K562 treated with DMSO at 1 percent for 12 hours (cell line): ENCODE data around the gene MINAR1. TPM values are rescaled to one million over a fixed set of nuclear protein-coding genes. Genes with fewer than 3 reads are reported as not detected.

Source experiments
- total RNA-seq: library from RNA; unstranded; fragments of 300-600 nt; gene quantifications from 2 replicates; pipeline ENCODE4 v1.2.3, GENCODE V29; 2022; ENCODE audit not compliant: insufficient read depth

The MINAR1 gene, protein sequence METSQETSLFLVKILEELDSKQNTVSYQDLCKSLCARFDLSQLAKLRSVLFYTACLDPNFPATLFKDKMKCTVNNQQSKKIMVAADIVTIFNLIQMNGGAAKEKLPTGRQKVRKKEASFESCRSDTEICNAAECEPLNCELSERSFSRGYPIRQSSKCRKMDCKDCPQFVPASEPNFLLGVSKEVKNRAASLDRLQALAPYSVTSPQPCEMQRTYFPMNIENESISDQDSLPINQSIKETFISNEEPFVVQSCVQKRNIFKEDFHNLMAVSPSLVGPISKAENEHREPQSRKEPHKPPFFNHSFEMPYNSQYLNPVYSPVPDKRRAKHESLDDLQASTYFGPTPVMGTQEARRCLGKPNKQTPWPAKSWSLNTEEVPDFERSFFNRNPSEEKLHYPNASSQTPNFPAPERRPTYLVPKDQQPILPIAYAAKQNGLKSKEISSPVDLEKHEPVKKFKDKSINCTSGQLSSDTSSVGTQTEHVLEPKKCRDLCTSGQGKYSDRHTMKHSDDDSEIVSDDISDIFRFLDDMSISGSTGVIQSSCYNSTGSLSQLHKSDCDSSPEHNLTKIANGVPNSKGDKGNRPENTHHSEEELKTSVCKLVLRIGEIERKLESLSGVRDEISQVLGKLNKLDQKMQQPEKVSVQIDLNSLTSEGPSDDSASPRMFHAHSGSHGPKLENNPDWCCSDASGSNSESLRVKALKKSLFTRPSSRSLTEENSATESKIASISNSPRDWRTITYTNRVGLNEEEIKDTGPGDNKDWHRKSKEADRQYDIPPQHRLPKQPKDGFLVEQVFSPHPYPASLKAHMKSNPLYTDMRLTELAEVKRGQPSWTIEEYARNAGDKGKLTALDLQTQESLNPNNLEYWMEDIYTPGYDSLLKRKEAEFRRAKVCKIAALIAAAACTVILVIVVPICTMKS
- 0.47 and 1.8 TPM in 2 replicates for total RNA-seq

DNA sequence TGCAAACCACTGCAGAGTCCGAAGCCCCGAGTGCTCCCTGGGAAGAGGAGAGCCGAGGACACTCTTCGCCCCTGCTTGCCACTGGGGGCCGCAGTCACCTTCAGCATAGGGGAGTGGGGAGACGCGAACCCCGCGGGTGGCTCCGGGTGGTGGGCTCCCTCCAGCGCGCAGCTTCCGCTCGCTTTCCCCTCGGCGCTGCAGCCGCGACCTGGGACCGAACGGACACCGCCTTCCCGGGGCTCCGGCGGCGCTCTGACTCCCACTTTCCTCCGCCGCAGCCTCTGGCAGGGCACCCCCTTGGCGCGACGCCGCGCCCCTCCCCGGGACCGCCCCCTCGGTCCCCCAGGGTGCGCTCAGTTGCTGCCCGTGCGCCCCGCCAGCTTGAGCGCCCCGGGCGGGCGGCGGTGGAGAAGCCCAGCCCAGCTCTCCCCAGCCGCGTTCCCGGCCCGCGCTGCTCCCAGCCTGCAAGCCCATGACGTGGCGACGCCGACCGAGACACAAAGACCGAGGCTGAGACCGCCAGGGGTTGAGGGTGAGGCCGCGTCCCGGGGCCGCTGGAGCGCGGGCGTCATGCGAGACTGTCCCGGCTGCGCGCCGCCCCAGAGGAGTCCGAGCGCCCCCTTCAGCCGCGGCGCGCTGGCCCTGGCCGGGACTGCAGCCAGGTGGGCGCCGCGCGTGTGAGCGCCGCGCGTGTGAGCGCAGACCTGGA, at the start of gene MINAR1:
Gene MINAR1 (plus strand): TSS at position 701 of the 709 bp plus-strand sequence. CDS start 23,812 bp downstream, outside the sequence.

Other genes with a start within 250 kb of the MINAR1 start
- gene ANKRD34C, start 149.6 kb upstream of the MINAR1 start, total RNA-seq: 0.19 TPM in 1 of 2 replicates, not detected in the other
- gene TMED3, start 121.2 kb upstream of the MINAR1 start, total RNA-seq: 62.9 and 71.4 TPM in 2 replicates